Upper lobe of left lung (tissue), 6 donors: Measurements from ENCODE around the gene FLAD1. TPM values are rescaled to one million over a fixed set of nuclear protein-coding genes. Genes with fewer than 3 reads are reported as not detected.

Source experiments
- ATAC-seq, 2 donors: fragments of 200-7000 bp; cut with Tn5 transposase; one replicate each; pipeline ENCODE4 v1.9.1; 2022; ENCODE audit warnings: mild to moderate bottlenecking in 2 of 2, moderate library complexity in 2 of 2; ENCODE audit not compliant: low FRiP score in 2 of 2
- DNase-seq, 2 donors: peaks; one replicate each; pipeline ENCODE4 v3.0.0-alpha.2; 2019 to 2020
- H3K27ac ChIP-seq, 4 donors: fragments of 200-600 bp; sonication (generic); one replicate each; pipeline ENCODE4 v1.5.1; 2016 to 2019
- H3K27me3 ChIP-seq, 4 donors: fragments of 200-600 bp; sonication (generic); one replicate each; pipeline ENCODE4 v1.5.1; 2017 to 2019
- H3K36me3 ChIP-seq, 4 donors: fragments of 200-600 bp; sonication (generic); one replicate each; pipeline ENCODE4 v1.5.1; 2016 to 2019
- H3K4me1 ChIP-seq, 4 donors: fragments of 200-600 bp; sonication (generic); one replicate each; pipeline ENCODE4 v1.5.1; 2018 to 2019
- H3K4me3 ChIP-seq, 4 donors: fragments of 200-600 bp; sonication (generic); one replicate each; pipeline ENCODE4 v1.5.1; 2017 to 2019; ENCODE audit warnings: mild to moderate bottlenecking in 2 of 4, moderate library complexity in 1 of 4
- H3K9me3 ChIP-seq, 4 donors: fragments of 200-600 bp; sonication (generic); one replicate each; pipeline ENCODE4 v1.5.1; 2018 to 2019
- CTCF ChIP-seq, 6 experiments: fragments of 450-650 bp in 4 of 6; fragments of 200-600 bp in 2 of 6; sonication (generic) in 2 of 6; IDR thresholded peaks; one replicate each; pipeline ENCODE4 v1.5.1; 2016 to 2019; ENCODE audit warnings: antibody characterized with exemption in 6 of 6
- EP300 ChIP-seq, 4 donors: sonication (generic); formaldehyde crosslinking; IDR thresholded peaks; one replicate each; pipeline ENCODE4 v1.5.1; 2017; ENCODE audit warnings: antibody characterized with exemption in 4 of 4, control low read depth in 2 of 4
- POLR2A ChIP-seq, 4 donors: fragments of 450-650 bp; IDR thresholded peaks; one replicate each; pipeline ENCODE4 v1.5.1; 2016 to 2017; ENCODE audit warnings: antibody characterized with exemption in 4 of 4, mild to moderate bottlenecking in 2 of 4
- POLR2AphosphoS5 ChIP-seq, 2 donors: sonication (generic); formaldehyde crosslinking; IDR thresholded peaks; one replicate each; pipeline ENCODE4 v1.5.1; 2017; ENCODE audit warnings: antibody characterized with exemption in 2 of 2
- WGBS, 2 donors: methylation state at CpG; one replicate each; pipeline ENCODE4 v1.1.5; 2017 to 2018; 5-methylcytosine and 5-hydroxymethylcytosine counted together
- total RNA-seq, 6 donors: library from RNA; depleted of rRNA in 4 of 6; stranded (reverse); fragments of >200 nt in 4 of 6; gene quantifications; one replicate each; pipeline versions ENCODE4 v1.1.0 to v1.2.1, GENCODE V29; 2016 to 2021
- donor health status: DM: no; HTN: no; CAD: no; lungs with moderate emphysema.
- donor health status: DM: no; HTN: yes; CAD: no; lungs with severe emphysema.

The FLAD1 gene
- total RNA-seq, 6 donors from 2014 or later = 15.6 to 62.9 (median 29.8) TPM

- ATAC-seq = no peak
- no peak for TF ChIP-seq POLR2A (IDR thresholded peaks at IDR 0.05)
- TF ChIP-seq CTCF (IDR thresholded peaks at IDR 0.05) = no peak
- H3K9me3 ChIP-seq = no peaks in the 10 kb centered on the region
- peak overlapping the region; percentile 93 to 100 (median 96) for H3K27ac ChIP-seq
- peaks cover 4 to 28% (median 22%) of the 10 kb centered on the region in 4 donors for H3K36me3 ChIP-seq
- peak overlapping the region in 2 of 4 donors; percentile 10 to 49 for H3K4me3 ChIP-seq
- H3K4me1 ChIP-seq = peaks cover 63 to 86% (median 80%) of the 10 kb centered on the region in 4 donors
- no peaks in the 10 kb centered on the region for H3K27me3 ChIP-seq
- 57 to 70% methylated on average over 4 to 5 of the region's 5 CpGs for WGBS, 2 donors
- DNase-seq = no peak
Measured at GRCh38 chr1:155011004-155011416, 27.9 kb downstream of the FLAD1 start.

- Histone ChIP-seq H3K27ac (peak overlapping the region; percentile 93 to 100 (median 96)), H3K4me3 (no peak overlapping the region), H3K36me3 (peaks cover 4 to 34% (median 25%) of the 10 kb centered on the region in 4 donors), H3K9me3 (no peaks in the 10 kb centered on the region), H3K27me3 (no peaks in the 10 kb centered on the region), H3K4me1 (peaks cover 62 to 85% (median 76%) of the 10 kb centered on the region in 4 donors)
- TF ChIP-seq EP300 (IDR thresholded peaks at IDR 0.05) = no peak
- TF ChIP-seq POLR2AphosphoS5 (IDR thresholded peaks at IDR 0.05) = no peak
- TF ChIP-seq CTCF (IDR thresholded peaks at IDR 0.05) = no peak
- no peak for TF ChIP-seq POLR2A (IDR thresholded peaks at IDR 0.05)
- 70 to 86% methylated on average over 4 to 5 of the region's 6 CpGs for WGBS, 2 donors
- ATAC-seq = no peak
- DNase-seq = no peak
Measured at GRCh38 chr1:155011437-155012025, 28.4 kb downstream of the FLAD1 start.

GRCh38 chr1:155012026-155012546 lies 28.9 kb downstream of the FLAD1 start:
- H3K27me3 ChIP-seq = no peaks in the 10 kb centered on the region
- H3K27ac ChIP-seq = peak overlapping the region; percentile 93 to 100 (median 96)
- H3K4me1 ChIP-seq = peaks cover 62 to 85% (median 76%) of the 10 kb centered on the region in 4 donors
- DNase-seq = peak in 1 of 2 donors; percentile 88
- peak; percentile 35 to 63 for ATAC-seq
- no peak overlapping the region for H3K4me3 ChIP-seq
- WGBS, 2 donors = 7 to 16% methylated on average over 6 to 9 of the region's 9 CpGs
- H3K36me3 ChIP-seq = peaks cover 4 to 37% (median 27%) of the 10 kb centered on the region in 4 donors
- TF ChIP-seq CTCF (IDR thresholded peaks at IDR 0.05) (no peak), EP300 (IDR thresholded peaks at IDR 0.05) (no peak), POLR2AphosphoS5 (IDR thresholded peaks at IDR 0.05) (peak; percentile 20 to 24), POLR2A (IDR thresholded peaks at IDR 0.05) (peak in 1 of 4 donors; percentile 55)
- no peaks in the 10 kb centered on the region for H3K9me3 ChIP-seq

GRCh38 chr1:155012776-155013602 lies 29.8 kb downstream of the FLAD1 start:
- no peak for DNase-seq
- H3K27ac ChIP-seq = peak overlapping the region; percentile 30 to 100 (median 96)
- H3K27me3 ChIP-seq = no peaks in the 10 kb centered on the region
- no peaks in the 10 kb centered on the region for H3K9me3 ChIP-seq
- TF ChIP-seq POLR2A (IDR thresholded peaks at IDR 0.05) (no peak), CTCF (IDR thresholded peaks at IDR 0.05) (no peak), POLR2AphosphoS5 (IDR thresholded peaks at IDR 0.05) (no peak), EP300 (IDR thresholded peaks at IDR 0.05) (no peak)
- peaks cover 60 to 85% (median 76%) of the 10 kb centered on the region in 4 donors for H3K4me1 ChIP-seq
- ATAC-seq = no peak
- 72 to 81% methylated on average over 2 to 3 of the region's 3 CpGs for WGBS, 2 donors
- H3K36me3 ChIP-seq = peaks cover 4 to 37% (median 27%) of the 10 kb centered on the region in 4 donors
- no peak overlapping the region for H3K4me3 ChIP-seq
